ENCODE results near the gene ARFIP1. TPM values are rescaled to one million over a fixed set of nuclear protein-coding genes. Genes with fewer than 3 reads are reported as not detected.

ARFIP1 gene
- total and polyA plus RNA-seq, 2 donors (not counting 1 experiment from before 2014, with no cell fraction given), result 11.1 to 23.5 TPM

GRCh38 chr4:152819026-152819645 lies 39.4 kb downstream of the ARFIP1 start:
- Histone ChIP-seq H2AFZ (ENCODE audit: insufficient read depth, low read depth, low read length, poor library complexity, severe bottlenecking) (no peak overlapping the region), H3K4me3 (ENCODE audit: control extremely low read depth in 1 of 5, extremely low read depth in 1 of 5, insufficient read depth in 1 of 5, low read depth in 2 of 5, low read length in 4 of 5) (no peak overlapping the region), H3K27me3 (replicated peaks in 1 of 4; ENCODE audit: control extremely low read depth in 1 of 4, control insufficient read depth in 3 of 4, insufficient read depth in 4 of 4, low read length in 3 of 4) (no peaks in the 10 kb centered on the region), H3K4me2 (replicated peaks; ENCODE audit: low read depth, low read length, poor library complexity, severe bottlenecking) (no peak overlapping the region), H3K4me1 (ENCODE audit: control insufficient read depth in 2 of 2, insufficient read depth in 2 of 2, low read length in 2 of 2) (peaks cover 0 to 10% of the 10 kb centered on the region in 2 donors), H4K20me1 (ENCODE audit: control insufficient read depth, insufficient read depth, low read length, poor library complexity, severe bottlenecking) (no peaks in the 10 kb centered on the region), H3K9me3 (ENCODE audit: control extremely low read depth in 1 of 3, control insufficient read depth in 2 of 3, insufficient read depth in 1 of 3, low read length in 2 of 3) (peaks cover 0 to 18% (median 12%) of the 10 kb centered on the region in 3 donors), H3K79me2 (ENCODE audit: control insufficient read depth, insufficient read depth, low read length) (peaks cover 26% of the 10 kb centered on the region), H3K9ac (ENCODE audit: low read length) (no peak overlapping the region), H3K27ac (ENCODE audit: low read length in 2 of 2) (no peak overlapping the region), H3K36me3 (replicated peaks in 1 of 2; ENCODE audit: control extremely low read depth in 1 of 2, control insufficient read depth in 1 of 2, extremely low read depth in 1 of 2, insufficient read depth in 2 of 2, low read length in 1 of 2) (peaks cover 0 to 16% of the 10 kb centered on the region in 2 experiments)
- Mint-ChIP-seq H3K4me3 (no peak overlapping the region), H3K4me1 (peaks cover 20% of the 10 kb centered on the region), H3K27me3 (no peaks in the 10 kb centered on the region), H3K9me3 (ENCODE audit: insufficient read depth) (peaks cover 5% of the 10 kb centered on the region), H3K27ac (no peak overlapping the region)
- 100% methylated on average over 7 of the region's 7 CpGs for WGBS (ENCODE audit: insufficient coverage)
- POLR2A ChIA-PET, result no interaction called here
- no peak for DNase-seq
- CTCF ChIA-PET, result interaction anchor here (0.8 kb wide), 1 partner anchor 266 kb away, joined by 3 read pairs; no protein-coding TSS in a partner anchor
- intact Hi-C loops (cut with micrococcal nuclease), result no loop called here
- ATAC-seq (ENCODE audit: low read depth), result no peak
- TF ChIP-seq EZH2 (IDR thresholded peaks at IDR 0.05; ENCODE audit: borderline replicate concordance, insufficient read depth, low read depth, low read length, poor library complexity, severe bottlenecking), result no peak
- TF ChIP-seq CTCF (IDR thresholded peaks at IDR 0.05), result no peak

DNA sequence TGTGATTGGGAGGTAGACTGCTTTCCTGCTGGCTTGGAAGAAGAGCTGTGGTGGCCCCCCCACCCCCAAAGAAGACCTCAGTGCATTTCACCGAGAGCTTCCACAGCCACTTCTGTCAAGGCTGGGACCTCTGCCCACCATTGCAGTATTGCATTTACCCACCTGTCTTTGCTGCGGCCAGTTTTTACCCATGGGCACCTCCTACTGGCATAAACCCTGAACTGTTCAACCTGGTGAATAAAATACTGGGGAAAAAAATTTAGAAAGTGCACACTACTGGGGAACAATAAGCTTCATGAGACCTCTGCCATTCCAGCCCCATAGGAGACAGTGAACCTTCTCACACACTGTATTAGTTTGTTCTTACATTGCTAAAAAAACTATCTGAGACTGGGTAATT lies 40.3 kb downstream of the ARFIP1 start:
- Histone ChIP-seq H3K27ac (ENCODE audit: low read length in 2 of 2) (no peak overlapping the region), H3K27me3 (replicated peaks in 1 of 4; ENCODE audit: control extremely low read depth in 1 of 4, control insufficient read depth in 3 of 4, insufficient read depth in 4 of 4, low read length in 3 of 4) (no peaks in the 10 kb centered on the region), H3K4me1 (ENCODE audit: control insufficient read depth in 2 of 2, insufficient read depth in 2 of 2, low read length in 2 of 2) (peaks cover 0 to 10% of the 10 kb centered on the region in 2 donors), H3K9me3 (ENCODE audit: control extremely low read depth in 1 of 3, control insufficient read depth in 2 of 3, insufficient read depth in 1 of 3, low read length in 2 of 3) (peaks cover 0 to 12% (median 5%) of the 10 kb centered on the region in 3 donors), H4K20me1 (ENCODE audit: control insufficient read depth, insufficient read depth, low read length, poor library complexity, severe bottlenecking) (no peaks in the 10 kb centered on the region), H3K9ac (ENCODE audit: low read length) (no peak overlapping the region), H3K79me2 (ENCODE audit: control insufficient read depth, insufficient read depth, low read length) (peaks cover 17% of the 10 kb centered on the region), H3K4me3 (ENCODE audit: control extremely low read depth in 1 of 5, extremely low read depth in 1 of 5, insufficient read depth in 1 of 5, low read depth in 2 of 5, low read length in 4 of 5) (no peak overlapping the region), H2AFZ (ENCODE audit: insufficient read depth, low read depth, low read length, poor library complexity, severe bottlenecking) (no peak overlapping the region), H3K4me2 (replicated peaks; ENCODE audit: low read depth, low read length, poor library complexity, severe bottlenecking) (no peak overlapping the region), H3K36me3 (replicated peaks in 1 of 2; ENCODE audit: control extremely low read depth in 1 of 2, control insufficient read depth in 1 of 2, extremely low read depth in 1 of 2, insufficient read depth in 2 of 2, low read length in 1 of 2) (peaks cover 0 to 13% of the 10 kb centered on the region in 2 experiments)
- DNase-seq (no peak), ATAC-seq (ENCODE audit: low read depth) (no peak)
- no peak overlapping the region for H3K27ac Mint-ChIP-seq
- peaks cover 20% of the 10 kb centered on the region for H3K4me1 Mint-ChIP-seq
- peaks cover 3% of the 10 kb centered on the region for H3K9me3 Mint-ChIP-seq (ENCODE audit: insufficient read depth)
- intact Hi-C loops (cut with micrococcal nuclease), result no loop called here
- POLR2A ChIA-PET, result no interaction called here
- WGBS (ENCODE audit: insufficient coverage), result 100% methylated on average over 1 of the region's 2 CpGs
- no peak overlapping the region for H3K4me3 Mint-ChIP-seq
- TF ChIP-seq CTCF (IDR thresholded peaks at IDR 0.05) (no peak), EZH2 (IDR thresholded peaks at IDR 0.05; ENCODE audit: borderline replicate concordance, insufficient read depth, low read depth, low read length, poor library complexity, severe bottlenecking) (no peak)
- CTCF ChIA-PET, result interaction anchor here (0.8 kb wide), 1 partner anchor 265 kb away, joined by 3 read pairs; no protein-coding TSS in a partner anchor
- H3K27me3 Mint-ChIP-seq, result no peaks in the 10 kb centered on the region
